HL-60/S4 treated with retinoic acid at 250 ng/mL for 4 days and 3 days (cell line): Measurements from ENCODE around the gene PRR5.
"Not testable (repeated sequence)": the region's sequence is repeated elsewhere in the genome, so short reads cannot be mapped to it uniquely, and the experiment has no call there.

Experiments used
- in situ Hi-C: fragments of 300-500 bp; cut with MboI; formaldehyde crosslinking; loops from 2 replicates; pipeline ENCODE4 v1.7.0; 2022; ENCODE audit warnings: low sequenced_read_pairs

PRR5 gene

DNA sequence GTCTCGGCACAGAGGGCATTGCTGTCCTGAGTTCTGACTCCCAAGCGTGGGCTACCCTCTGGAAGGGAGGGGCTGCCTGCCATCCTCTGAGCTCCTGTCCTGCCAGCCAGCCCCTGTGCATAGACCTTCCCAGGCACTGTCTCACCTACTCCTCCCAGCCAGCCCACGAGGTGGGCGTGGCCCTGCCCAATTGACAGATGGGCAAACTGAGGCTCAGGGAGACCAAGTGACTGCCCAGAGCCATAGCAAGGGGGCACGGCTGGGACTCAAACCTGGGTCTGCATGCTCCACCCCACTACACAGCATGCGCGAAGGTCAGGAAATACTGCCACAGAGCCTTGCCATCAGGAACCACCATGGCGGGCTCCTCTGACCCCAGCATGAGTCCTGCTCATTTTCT is 29.4 kb upstream of the PRR5 start:
- in situ Hi-C loops: no loop called here

DNA sequence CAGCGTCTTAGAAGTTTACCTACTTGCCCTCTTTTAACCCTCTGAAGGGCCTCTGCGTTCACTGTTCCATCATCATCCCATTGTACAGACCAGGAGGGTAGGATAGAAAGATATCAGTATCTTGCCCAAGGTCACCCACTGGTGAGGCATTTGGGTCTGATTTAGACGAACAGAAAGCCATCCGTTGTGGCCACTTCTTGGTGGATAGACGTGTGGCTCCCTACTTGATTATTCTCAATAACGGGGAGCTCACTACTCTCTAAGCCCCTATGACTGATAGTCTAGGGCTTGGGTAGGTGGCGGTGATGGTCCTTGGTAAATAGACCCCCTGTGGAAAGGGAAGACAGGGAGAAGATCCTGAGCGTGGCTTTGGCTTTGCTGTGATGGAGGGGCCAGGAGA is 28.6 kb upstream of the PRR5 start:
- in situ Hi-C loops: no loop called here

DNA sequence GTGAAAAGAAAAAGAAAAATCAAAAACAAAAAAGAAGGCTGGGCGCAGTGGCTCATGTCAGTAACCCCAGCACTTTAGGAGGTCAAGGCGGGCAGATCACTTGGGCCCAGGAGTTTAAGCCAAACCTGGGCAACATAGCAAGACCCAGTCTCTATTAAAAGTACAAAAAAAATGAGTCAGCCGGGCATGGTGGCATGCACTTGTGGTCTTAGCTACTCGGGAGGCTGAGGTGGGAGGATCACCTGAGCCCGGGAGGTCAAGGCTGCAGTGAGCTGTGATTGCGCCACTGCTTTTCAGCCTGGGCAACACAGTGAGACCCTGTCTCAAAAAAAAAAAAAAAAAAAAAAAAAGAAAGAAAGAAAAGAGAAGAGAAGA is 26.0 kb upstream of the PRR5 start:
- in situ Hi-C loops: not testable (repeated sequence)

DNA sequence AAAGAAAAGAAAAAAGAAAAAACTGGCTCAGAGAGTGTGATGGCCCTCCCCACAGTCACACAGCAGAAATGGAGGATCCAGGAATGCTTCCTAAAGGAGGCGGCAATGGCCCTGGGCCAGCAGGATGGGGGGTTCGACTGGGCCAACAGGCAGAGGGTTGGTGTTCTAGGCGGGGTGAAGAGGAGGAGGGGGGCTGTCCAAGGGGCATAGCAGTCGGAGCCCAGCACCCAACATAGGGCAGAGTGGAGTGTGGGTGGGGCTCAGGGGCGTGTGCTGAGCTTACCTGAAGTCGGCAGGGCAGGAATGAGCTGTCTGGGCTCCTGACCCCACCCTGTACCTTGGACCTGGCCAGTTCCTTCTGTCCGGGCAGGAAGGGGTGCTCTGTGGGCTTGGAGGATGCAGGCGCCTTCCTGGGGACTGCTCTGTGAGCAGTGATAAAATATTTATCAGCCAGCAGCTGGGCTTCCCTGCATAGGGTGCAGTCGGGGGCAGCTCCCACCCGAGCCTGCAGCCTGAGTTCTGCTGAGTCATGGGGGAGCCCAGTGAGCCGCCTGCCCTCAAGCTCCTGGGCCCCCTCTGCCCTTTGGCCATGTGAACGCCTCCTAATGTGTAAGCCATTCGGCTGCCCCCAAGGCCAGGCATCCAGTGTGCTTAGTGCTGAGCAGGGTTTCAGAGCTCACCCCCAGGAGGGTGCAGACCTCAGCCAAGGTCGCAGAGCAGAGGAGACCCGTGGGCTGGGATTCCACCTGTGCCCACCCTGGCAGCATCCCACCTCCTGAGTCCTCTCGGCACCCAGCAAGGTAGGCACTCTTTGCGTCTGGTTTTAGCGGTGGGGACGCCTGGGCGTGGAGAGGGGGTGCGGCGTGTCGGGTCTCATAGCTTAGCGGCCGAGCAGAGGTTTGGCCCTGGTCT is 25.3 kb upstream of the PRR5 start:
- in situ Hi-C loops: no loop called here

DNA sequence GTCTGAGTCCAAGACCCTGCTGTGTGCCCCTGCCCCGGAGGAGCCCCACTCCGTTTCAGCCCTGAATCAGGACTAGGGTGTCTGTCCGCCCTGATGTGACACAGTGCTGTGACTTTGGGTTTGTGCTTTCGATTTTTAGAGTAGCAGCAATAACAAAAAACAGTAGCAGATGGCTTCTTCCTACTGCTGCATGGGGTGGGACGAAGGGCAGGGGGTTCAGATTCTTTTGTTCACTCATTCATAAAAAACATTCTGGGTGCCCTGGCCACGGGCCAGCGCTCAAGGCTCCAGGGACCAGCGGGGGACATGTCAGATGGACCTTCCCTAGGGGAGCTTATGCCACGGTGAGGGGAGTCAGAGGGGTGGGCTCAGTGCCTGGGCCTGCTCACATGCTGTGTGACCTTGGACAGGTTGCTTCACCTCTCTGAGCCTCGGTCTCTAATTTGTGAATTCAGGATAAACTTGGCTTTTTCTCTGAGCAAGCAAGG is 24.6 kb upstream of the PRR5 start:
- in situ Hi-C loops: no loop called here

- in situ Hi-C loops: no loop called here
Measured at GRCh38 chr22:44677871-44678555, 24.0 kb upstream of the PRR5 start.

DNA sequence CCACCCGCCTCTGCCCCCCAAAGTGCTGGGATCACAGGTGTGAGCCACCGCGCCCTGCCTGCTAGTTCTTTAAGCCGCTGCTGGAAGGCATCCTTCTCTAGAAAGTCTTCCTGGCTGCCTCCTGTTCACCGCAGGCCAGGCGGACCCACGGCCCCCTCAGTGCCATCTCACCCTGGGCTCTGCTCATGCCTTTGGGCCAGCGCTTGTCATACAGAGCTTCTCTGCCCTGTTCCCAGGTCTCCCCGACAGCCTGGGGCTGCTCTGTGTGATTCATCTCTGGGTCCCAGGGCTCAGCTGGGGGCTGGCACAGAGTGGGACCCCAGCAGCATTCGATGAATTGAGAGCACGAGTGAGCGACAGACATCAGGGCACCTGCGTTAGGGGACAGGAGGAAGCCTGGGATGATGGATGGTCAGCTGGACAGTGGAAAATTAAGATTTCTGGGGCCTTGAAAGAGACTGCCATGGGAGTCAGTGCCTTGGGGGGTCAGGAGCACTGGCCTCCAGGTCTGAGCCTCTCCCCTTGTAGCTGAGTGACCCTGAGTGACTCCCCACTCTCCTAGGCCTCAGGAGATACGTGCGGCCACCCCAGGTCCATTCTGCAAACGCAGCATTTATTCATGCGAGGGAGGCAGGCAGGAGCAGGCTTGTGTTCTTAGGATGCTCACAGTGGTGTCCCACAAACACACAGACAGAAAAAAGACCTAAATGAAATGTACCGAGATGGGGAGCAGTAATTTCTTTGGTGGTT is 23.3 kb upstream of the PRR5 start:
- in situ Hi-C loops: no loop called here

DNA sequence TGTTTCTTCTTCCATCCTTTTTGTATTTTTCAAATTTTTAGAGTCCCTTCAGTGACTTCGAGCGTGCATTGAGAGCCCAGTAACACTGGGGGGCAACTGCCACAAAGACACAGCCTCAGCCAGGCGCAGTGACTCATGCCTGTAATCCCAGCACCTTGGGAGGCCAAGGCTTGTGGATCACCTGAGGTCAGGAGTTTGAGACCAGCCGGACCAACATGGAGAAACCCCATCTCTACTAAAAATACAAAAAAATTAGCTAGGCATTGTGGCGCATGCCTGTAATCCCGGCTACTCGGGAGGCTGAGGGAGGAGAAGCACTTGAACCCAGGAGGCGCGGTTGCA is 22.7 kb upstream of the PRR5 start:
- in situ Hi-C loops: not testable (repeated sequence)

DNA sequence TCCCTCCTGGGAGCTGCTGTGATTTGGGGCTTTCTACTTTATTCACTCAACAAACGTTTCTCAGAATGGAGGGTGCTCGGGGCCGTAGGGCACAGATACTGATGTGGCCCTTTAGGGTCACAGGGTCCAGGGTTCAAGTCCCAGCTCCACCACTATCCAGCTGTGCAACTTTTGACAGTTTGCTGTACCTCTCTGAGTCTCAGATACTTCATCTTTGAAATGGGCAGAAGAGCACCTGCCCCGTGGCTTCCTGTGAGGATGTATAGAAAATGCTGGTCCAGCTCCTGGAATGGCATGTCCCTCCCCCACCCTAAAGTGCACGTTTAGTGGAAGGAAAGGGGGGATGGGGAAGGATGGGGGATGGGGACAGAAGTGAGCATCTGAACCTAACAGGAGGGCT is 21.9 kb upstream of the PRR5 start:
- in situ Hi-C loops: no loop called here

GRCh38 chr22:44680481-44680894 is 21.5 kb upstream of the PRR5 start:
- in situ Hi-C loops: no loop called here

DNA sequence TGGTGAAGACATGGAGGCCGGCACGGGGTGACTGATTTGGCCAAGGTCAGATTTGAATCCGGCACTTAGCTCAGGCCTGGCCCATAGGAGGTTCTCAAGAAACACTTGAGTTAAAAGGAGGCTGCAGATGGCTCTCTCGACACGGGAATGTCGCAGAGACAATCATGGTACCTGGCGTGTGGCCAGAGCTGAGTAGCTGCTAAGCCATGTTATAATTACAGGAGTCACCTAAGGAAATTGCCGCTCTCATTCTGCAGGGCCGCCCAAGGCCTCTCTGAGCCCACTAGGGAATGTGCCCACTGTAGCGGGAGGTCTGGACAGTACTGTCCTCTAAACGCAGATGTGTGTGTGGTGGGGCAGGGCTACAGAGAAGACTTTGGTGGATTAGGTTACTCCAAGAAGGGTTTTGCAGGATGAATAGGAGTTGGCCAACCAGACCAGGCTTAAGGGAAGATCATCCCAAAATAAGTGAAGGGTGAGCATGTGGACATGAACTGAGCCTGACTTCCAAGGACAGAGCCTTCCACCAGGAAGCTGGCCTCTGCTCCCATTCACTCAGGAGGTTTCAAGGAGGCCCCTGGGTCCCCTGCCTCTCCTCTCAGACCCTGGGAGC is 19.3 kb upstream of the PRR5 start:
- in situ Hi-C loops: no loop called here

DNA sequence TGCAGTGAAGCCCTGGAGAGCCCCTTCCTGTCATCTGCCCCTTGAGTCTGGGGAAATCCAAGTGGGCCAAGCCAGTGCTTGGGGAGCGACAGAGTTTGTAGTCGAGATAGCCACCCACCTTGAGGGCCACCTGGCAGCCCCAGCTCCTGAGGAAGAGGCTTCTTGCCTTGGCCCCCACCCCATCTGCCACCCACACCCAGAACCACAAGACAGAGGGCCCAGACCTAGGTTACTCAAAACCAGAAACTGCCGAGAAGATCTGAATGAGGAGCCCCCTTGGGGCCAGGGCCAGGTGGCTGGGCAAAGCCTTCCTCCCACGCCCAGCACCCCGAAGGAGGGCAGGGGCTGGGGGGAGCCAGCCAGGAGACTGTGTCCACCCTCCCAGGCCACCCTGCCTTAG is 18.8 kb upstream of the PRR5 start:
- in situ Hi-C loops: no loop called here

GRCh38 chr22:44683881-44684280 is 18.1 kb upstream of the PRR5 start:
- in situ Hi-C loops: no loop called here

- in situ Hi-C loops: no loop called here
Measured at GRCh38 chr22:44684506-44685383, 17.3 kb upstream of the PRR5 start.

DNA sequence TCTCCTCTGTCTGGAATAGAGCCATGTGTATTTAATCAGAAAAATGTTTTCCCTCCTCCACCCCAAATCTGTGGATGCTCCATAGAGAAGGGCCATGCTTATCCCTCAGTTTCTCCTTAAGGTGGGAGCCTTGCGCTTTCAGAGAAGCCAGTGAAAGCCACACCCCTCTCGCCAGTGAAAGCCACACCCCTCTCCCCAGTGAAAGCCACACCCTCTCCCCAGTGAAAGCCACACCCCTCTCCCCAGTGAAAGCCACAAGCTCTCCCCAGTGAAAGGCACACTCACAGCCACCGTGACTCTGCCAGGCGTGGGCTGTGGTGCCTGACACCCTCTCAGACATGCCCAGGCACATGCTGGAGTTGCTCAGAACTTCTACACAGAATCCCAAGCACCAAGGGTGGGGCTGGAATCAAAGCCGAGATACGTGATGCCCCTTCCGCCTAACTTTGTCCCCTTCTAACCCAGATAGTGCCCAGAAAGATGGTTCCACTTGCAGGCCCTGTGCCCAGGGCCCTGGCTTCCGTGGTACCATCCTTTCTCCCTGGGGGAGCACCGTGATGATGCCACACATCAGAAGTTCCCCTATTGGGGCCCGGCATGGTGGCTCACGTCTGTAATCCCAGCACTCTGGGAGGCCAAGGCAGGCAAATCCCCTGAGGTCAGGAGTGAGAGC is 16.5 kb upstream of the PRR5 start:
- in situ Hi-C loops: no loop called here

- in situ Hi-C loops: no loop called here
Measured at GRCh38 chr22:44686873-44687600, 15.0 kb upstream of the PRR5 start.

DNA sequence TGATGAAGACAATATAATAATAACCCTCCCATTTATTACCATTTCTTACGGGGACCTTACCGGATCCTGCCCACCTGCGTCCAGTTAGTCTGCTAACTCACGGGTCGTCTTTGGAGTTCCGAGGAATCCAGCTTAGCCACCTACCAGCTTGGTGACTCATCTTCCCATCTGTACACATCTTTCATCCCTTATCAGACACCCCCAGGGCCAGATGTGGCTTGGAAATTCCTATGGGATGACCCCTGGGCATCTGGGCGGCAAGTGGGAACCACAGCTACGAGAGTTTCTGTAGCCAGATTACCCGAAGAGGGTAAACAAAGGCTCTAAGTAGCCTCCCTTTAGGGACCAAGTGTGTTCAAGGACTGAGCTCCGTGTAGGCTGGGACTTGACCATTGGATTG is 12.8 kb upstream of the PRR5 start:
- in situ Hi-C loops: no loop called here

- in situ Hi-C loops: no loop called here
Measured at GRCh38 chr22:44689915-44690524, 12.0 kb upstream of the PRR5 start.
